Lower leg skin (tissue), 4 donors: ENCODE measurements around the gene ELOB. TPM values are rescaled to one million over a fixed set of nuclear protein-coding genes. Genes with fewer than 3 reads are reported as not detected.

ENCODE experiments used
- DNase-seq, 2 donors: peaks; one replicate each; pipeline ENCODE4 v3.0.0-alpha.2; 2019; ENCODE audit warnings: low spot score in 2 of 2
- H3K4me3 ChIP-seq: fragments of 200-600 bp; sonication (generic); 2 replicates; pipeline ENCODE4 v1.5.1; 2017; ENCODE audit warnings: mild to moderate bottlenecking, low read depth; ENCODE audit not compliant: poor library complexity, severe bottlenecking
- CTCF ChIP-seq, 3 donors: fragments of 450-650 bp; IDR thresholded peaks; one replicate each; pipeline ENCODE4 v1.5.1; 2016; ENCODE audit warnings: antibody characterized with exemption in 3 of 3, mild to moderate bottlenecking in 3 of 3, moderate library complexity in 2 of 3
- POLR2A ChIP-seq, 2 donors: fragments of 450-650 bp; IDR thresholded peaks; one replicate each; pipeline ENCODE4 v1.6.1; 2016 to 2017; ENCODE audit warnings: antibody characterized with exemption in 2 of 2, mild to moderate bottlenecking in 1 of 2, moderate library complexity in 1 of 2
- WGBS, 2 donors: methylation state at CpG; one replicate each; pipeline ENCODE4 v1.1.5; 2018; 5-methylcytosine and 5-hydroxymethylcytosine counted together
- intact Hi-C: fragments of 100-400 bp; cut with DNase I; formaldehyde crosslinking; loops from one replicate; pipeline ENCODE4 v1.15.0; 2023; ENCODE audit warnings: low total_unique reads
- total RNA-seq, 4 donors: library from RNA; depleted of rRNA; stranded (reverse); fragments of >200 nt; gene quantifications; one replicate each; pipeline ENCODE4 v1.1.0, GENCODE V29; 2016

Gene ELOB
- total RNA-seq, 4 donors from 2014 or later: 244 to 2,128 (median 328) TPM

GRCh38 chr16:2775131-2775716 lies 1.9 kb downstream of the ELOB start:
- H3K4me3 ChIP-seq: no peak overlapping the region
- TF ChIP-seq POLR2A (IDR thresholded peaks at IDR 0.05): no peak
- no peak for TF ChIP-seq CTCF (IDR thresholded peaks at IDR 0.05)
- no peak for DNase-seq
- intact Hi-C loops: no loop called here
- WGBS, 2 donors: 62 to 66% methylated on average over 4 to 6 of the region's 7 CpGs

DNA sequence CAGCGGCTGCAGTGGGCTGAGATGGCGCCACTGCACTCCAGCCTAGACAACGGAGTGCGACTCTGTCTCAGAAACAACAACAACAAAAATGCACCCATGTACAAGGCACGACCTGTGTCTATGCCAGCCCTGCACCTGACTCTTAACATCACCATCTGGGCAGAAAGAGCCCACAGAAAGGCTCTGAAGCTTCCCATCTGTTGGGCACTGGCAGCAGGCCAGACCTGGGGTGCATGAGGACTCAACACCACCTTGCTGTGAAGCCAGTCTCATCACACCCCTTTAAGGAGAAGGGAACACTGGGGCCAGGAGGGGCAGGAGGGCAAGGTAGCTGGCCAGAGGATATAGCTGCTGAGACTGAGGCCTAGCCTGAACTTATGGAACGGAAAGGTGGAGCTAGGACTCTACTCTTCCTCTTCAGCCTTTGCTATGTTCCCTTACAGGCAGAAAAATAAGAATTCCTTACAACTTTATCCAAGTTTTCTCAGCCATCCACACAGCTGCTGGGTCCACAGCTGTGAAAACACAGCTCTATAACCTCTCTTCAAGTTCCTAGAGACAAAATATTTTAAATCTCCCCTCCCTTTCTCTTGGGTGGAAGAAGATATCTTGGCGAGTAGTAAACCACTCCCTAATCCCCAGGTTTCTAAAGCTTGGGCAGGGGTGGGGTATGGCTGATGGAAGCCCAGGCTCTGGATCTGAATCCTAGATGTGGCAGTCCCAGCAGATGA lies 2.8 kb downstream of the ELOB start:
- TF ChIP-seq CTCF (IDR thresholded peaks at IDR 0.05) (no peak), POLR2A (IDR thresholded peaks at IDR 0.05) (no peak)
- DNase-seq: no peak
- intact Hi-C loops: no loop called here
- H3K4me3 ChIP-seq: no peak overlapping the region
- WGBS, 2 donors: 69 to 72% methylated on average over 7 of the region's 7 CpGs

- TF ChIP-seq POLR2A (IDR thresholded peaks at IDR 0.05) (no peak), CTCF (IDR thresholded peaks at IDR 0.05) (no peak)
Observed at GRCh38 chr16:2773188-2773968, 3.7 kb downstream of the ELOB start.

DNA sequence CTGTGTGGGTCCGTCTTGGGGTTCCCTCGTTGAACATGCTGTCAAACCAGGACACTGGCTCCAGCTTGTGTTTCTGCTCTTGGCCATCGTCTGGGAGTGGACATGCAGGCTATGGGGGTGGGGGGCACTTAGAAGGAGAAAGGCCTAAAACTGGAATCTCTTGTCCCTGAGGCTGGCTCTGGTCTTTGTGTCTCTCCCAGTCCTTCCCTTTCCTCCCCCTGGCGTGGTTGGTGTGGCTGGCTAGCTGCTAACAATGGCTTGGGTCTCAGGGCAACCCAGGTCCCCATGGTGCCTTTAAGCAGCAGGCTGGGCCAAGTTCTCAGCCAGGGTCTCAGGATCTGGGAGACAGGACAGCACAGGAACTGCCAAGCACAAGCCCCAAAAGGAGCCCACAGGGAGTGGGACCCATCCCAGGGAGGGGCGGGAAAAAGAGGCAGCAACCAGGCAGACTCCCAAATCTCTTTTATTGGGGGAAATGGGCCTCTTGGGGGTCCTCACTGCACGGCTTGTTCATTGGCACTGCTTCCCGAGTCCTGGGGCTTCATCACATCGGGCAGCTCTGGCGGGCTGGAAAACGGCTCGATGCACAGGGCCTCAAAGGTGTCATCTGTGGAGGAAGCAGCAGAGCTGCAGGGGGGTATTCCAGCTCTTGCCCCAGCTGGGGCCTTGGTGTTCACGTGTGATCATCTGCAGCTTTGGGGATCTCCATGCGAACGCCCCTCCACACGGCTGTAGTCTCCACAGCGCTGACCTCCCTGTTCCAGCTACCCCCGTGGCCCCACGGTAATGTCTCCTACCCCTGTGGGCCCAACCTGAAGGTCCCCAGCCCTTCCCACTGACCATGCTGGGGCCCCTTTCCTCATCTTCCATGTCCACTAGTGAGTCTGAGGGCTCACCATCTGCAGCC lies 5.3 kb downstream of the ELOB start:
- no peak for DNase-seq
- WGBS, 2 donors: 74 to 80% methylated on average over 18 of the region's 18 CpGs
- intact Hi-C loops: no loop called here
- TF ChIP-seq CTCF (IDR thresholded peaks at IDR 0.05): no peak
- TF ChIP-seq POLR2A (IDR thresholded peaks at IDR 0.05): no peak
- no peak overlapping the region for H3K4me3 ChIP-seq

More at GRCh38 chr16:2773188-2773968, 3.7 kb downstream of the ELOB start:
- DNase-seq: no peak
- intact Hi-C loops: no loop called here
- WGBS, 2 donors: 76 to 82% methylated on average over 12 of the region's 12 CpGs
- no peak overlapping the region for H3K4me3 ChIP-seq
